HepG2 (cell line): Measurements from ENCODE around the gene KCTD15. TPM values are rescaled to one million over a fixed set of nuclear protein-coding genes. Genes with fewer than 3 reads are reported as not detected.

Experiments
- ATAC-seq: fragments of 200-7000 bp; cut with Tn5 transposase; 3 replicates; pipeline ENCODE4 v1.9.1; 2020; ENCODE audit warnings: mild to moderate bottlenecking, moderate library complexity
- BruUV-seq: library from RNA; stranded (reverse); fragments of 400-500 nt; replicated peaks from 2 replicates; lab custom pipeline; 2021; lab: Mats Ljungman, UMichigan
- CTCF ChIA-PET: fragments of 300-600 bp; formaldehyde crosslinking; extraction: SDS; loops from one replicate; lab custom pipeline; 2021; ENCODE audit warnings: low total read pairs, inconsistent platforms, low intra/inter-chr PET ratio; lab: Yijun Ruan, JAX
- POLR2A ChIA-PET: fragments of 350-600 bp; sonication (Branson Sonifier 250); formaldehyde crosslinking; loops from one replicate; lab custom pipeline; 2020; ENCODE audit warnings: antibody characterized with exemption, inconsistent platforms; lab: Yijun Ruan, JAX
- DNase-seq: peaks from one replicate; pipeline ENCODE4 v3.0.0-alpha.2; 2015; ENCODE audit warnings: low spot score
- FAIRE-seq: peaks from 3 replicates; lab custom pipeline; 2011; peaks lifted over from hg19 to GRCh38; lab: Jason Lieb, UNC
- H2AFZ ChIP-seq: one replicate; pipeline ENCODE4 v1.6.1; 2011; ENCODE audit warnings: low read length, inconsistent platforms
- H3K27ac ChIP-seq: fragments of 300-600 bp; 3 replicates; pipeline ENCODE4 v1.8.0; 2011; ENCODE audit warnings: mixed run types, mild to moderate bottlenecking, mixed read lengths, low read length, inconsistent platforms; ENCODE audit not compliant: insufficient read depth; ENCODE audit errors: extremely low read length
- H3K27me3 ChIP-seq, 2 experiments: fragments of 200-600 bp in 1 of 2; 2 replicates in 1 of 2; 3 replicates in 1 of 2; pipeline versions ENCODE4 v1.6.0 to v1.8.0; 2011; ENCODE audit warnings: low read length in 2 of 2, mild to moderate bottlenecking in 2 of 2, moderate library complexity in 2 of 2, inconsistent platforms in 1 of 2; ENCODE audit not compliant: insufficient read depth in 2 of 2, control insufficient read depth in 1 of 2
- H3K36me3 ChIP-seq, 2 experiments: fragments of 200-600 bp in 1 of 2; replicated peaks in 1 of 2; 2 replicates in 1 of 2; 3 replicates in 1 of 2; pipeline versions ENCODE4 v1.5.1 to v1.8.0; 2011; ENCODE audit warnings: low read length in 2 of 2, inconsistent platforms in 1 of 2; ENCODE audit not compliant: insufficient read depth in 2 of 2, control insufficient read depth in 1 of 2
- H3K4me1 ChIP-seq: 2 replicates; pipeline ENCODE4 v1.5.1; 2012; ENCODE audit warnings: low read length, inconsistent platforms; ENCODE audit not compliant: insufficient read depth
- H3K4me2 ChIP-seq: 2 replicates; pipeline ENCODE4 v1.6.0; 2011; ENCODE audit warnings: low read depth, low read length, inconsistent platforms
- H3K4me3 ChIP-seq, 3 experiments: fragments of 200-600 bp in 1 of 3; sonication (generic), shearing (Covaris generic) in 1 of 3; replicated peaks in 1 of 3; 2 replicates each; pipeline ENCODE4 v1.5.1; 2011 to 2016; ENCODE audit warnings: low read length in 3 of 3, inconsistent platforms in 2 of 3, low read depth in 2 of 3, mild to moderate bottlenecking in 2 of 3, control low read depth in 1 of 3, mixed read lengths in 1 of 3; ENCODE audit not compliant: insufficient read depth in 1 of 3
- H3K79me2 ChIP-seq: one replicate; pipeline ENCODE4 v1.6.1; 2011; ENCODE audit warnings: low read length, inconsistent platforms; ENCODE audit not compliant: insufficient read depth
- H3K9ac ChIP-seq: 2 replicates; pipeline ENCODE4 v1.6.0; 2011; ENCODE audit warnings: mild to moderate bottlenecking, low read depth, low read length, inconsistent platforms; ENCODE audit not compliant: insufficient read depth
- H3K9me3 ChIP-seq: 2 replicates; pipeline ENCODE4 v1.5.1; 2012; ENCODE audit warnings: mild to moderate bottlenecking, low read length
- H4K20me1 ChIP-seq: 2 replicates; pipeline ENCODE4 v1.6.0; 2011; ENCODE audit warnings: inconsistent platforms, mild to moderate bottlenecking, low read length, moderate library complexity; ENCODE audit not compliant: insufficient read depth
- ARNT ChIP-seq: fragments of 450-650 bp; IDR thresholded peaks from 2 replicates; pipeline ENCODE4 v1.6.1; 2017
- ASH2L ChIP-seq: fragments of 300-600, 200-600 bp; sonication (generic); IDR thresholded peaks from 2 replicates; pipeline ENCODE4 v1.7.0; 2017; ENCODE audit warnings: low read depth, mild to moderate bottlenecking, moderate library complexity, mixed read lengths, low read length; ENCODE audit not compliant: insufficient read length
- CBX1 ChIP-seq: IDR thresholded peaks from one replicate; pipeline ENCODE4 v1.6.1; 2016; ENCODE audit warnings: antibody characterized with exemption, low read depth
- CBX2 ChIP-seq, 2 experiments: fragments of 200-600 bp in 1 of 2; sonication (generic); formaldehyde crosslinking in 1 of 2; IDR thresholded peaks; 2 replicates each; pipeline versions ENCODE4 v1.7.0 to v1.8.1; 2018 to 2022; ENCODE audit warnings: low read depth in 2 of 2, low read length in 1 of 2, mild to moderate bottlenecking in 1 of 2, missing genetic modification reagents in 1 of 2
- EED ChIP-seq: sonication (generic); formaldehyde crosslinking; IDR thresholded peaks from 2 replicates; pipeline ENCODE4 v1.5.0; 2020; ENCODE audit warnings: mild to moderate bottlenecking, missing genetic modification reagents
- EHMT2 ChIP-seq: fragments of 200-600 bp; sonication (generic); IDR thresholded peaks from 2 replicates; pipeline ENCODE4 v1.7.0; 2017; ENCODE audit warnings: antibody characterized with exemption, low read depth, low read length, borderline replicate concordance
- HDAC2 ChIP-seq: sonication (generic); formaldehyde crosslinking; IDR thresholded peaks from 2 replicates; pipeline ENCODE4 v1.4.0; 2020; ENCODE audit warnings: missing genetic modification reagents
- HIVEP1 ChIP-seq: sonication (generic); formaldehyde crosslinking; IDR thresholded peaks from 2 replicates; pipeline ENCODE4 v1.4.0; 2020; ENCODE audit warnings: mild to moderate bottlenecking, missing genetic modification reagents
- KAT7 ChIP-seq: IDR thresholded peaks from 2 replicates; pipeline ENCODE4 v1.6.1; 2018; ENCODE audit warnings: borderline replicate concordance, missing compliant biosample characterization
- MLXIP ChIP-seq: sonication (generic); formaldehyde crosslinking; IDR thresholded peaks from 2 replicates; pipeline ENCODE4 v1.9.0; 2021; ENCODE audit warnings: missing genetic modification reagents, borderline replicate concordance
- PHF5A ChIP-seq: IDR thresholded peaks from one replicate; pipeline ENCODE4 v1.6.1; 2018; ENCODE audit warnings: low read depth, missing genetic modification reagents; ENCODE audit not compliant: unreplicated experiment
- TCF7L2 ChIP-seq: IDR thresholded peaks from 2 replicates; pipeline ENCODE4 v1.6.1; 2011; ENCODE audit warnings: mild to moderate bottlenecking, low read depth, low read length, moderate library complexity
- ZMAT5 ChIP-seq: sonication (generic); formaldehyde crosslinking; IDR thresholded peaks from 2 replicates; pipeline ENCODE4 v1.5.0; 2020; ENCODE audit warnings: mild to moderate bottlenecking, low read depth, missing genetic modification reagents, borderline replicate concordance
- ZNF331 ChIP-seq: sonication (generic); formaldehyde crosslinking; IDR thresholded peaks from 2 replicates; pipeline ENCODE4 v1.4.0; 2020; ENCODE audit warnings: missing genetic modification reagents
- ZNF562 ChIP-seq: sonication (generic); formaldehyde crosslinking; IDR thresholded peaks from 2 replicates; pipeline ENCODE4 v1.8.0; 2022; ENCODE audit warnings: missing genetic modification reagents, borderline replicate concordance
- ZNF720 ChIP-seq: sonication (generic); formaldehyde crosslinking; IDR thresholded peaks from 2 replicates; pipeline ENCODE4 v1.4.0; 2020; ENCODE audit warnings: missing genetic modification reagents
- ZNF772 ChIP-seq: sonication (generic); formaldehyde crosslinking; IDR thresholded peaks from 2 replicates; pipeline ENCODE4 v1.5.0; 2020; ENCODE audit warnings: mild to moderate bottlenecking, missing genetic modification reagents
- ZNF841 ChIP-seq: sonication (generic); formaldehyde crosslinking; IDR thresholded peaks from 2 replicates; pipeline ENCODE4 v1.8.1; 2023; ENCODE audit warnings: missing genetic modification reagents, borderline replicate concordance
- WGBS: methylation state at CpG from one replicate; pipeline ENCODE4 v1.1.6; 2017; ENCODE audit warnings: low lambda C conversion rate; 5-methylcytosine and 5-hydroxymethylcytosine counted together
- in situ Hi-C: cut with HindIII; loops from 2 replicates; pipeline ENCODE4 v1.10.0; 2017; ENCODE audit warnings: low pct_unique_long_range_greater_than_20kb; ENCODE audit not compliant: extremely low pct_ligation_motif_present
- intact Hi-C: fragments of 100-400 bp; cut with micrococcal nuclease; formaldehyde crosslinking; loops from one replicate; pipeline ENCODE4 v1.10.0; 2022; ENCODE audit not compliant: unreplicated experiment
- polyA plus RNA-seq, 8 experiments: library from polyadenylated mRNA; depleted of rRNA in 3 of 8; stranded (reverse) in 7 of 8; unstranded in 1 of 8; fragments of >200 nt; fragmentation: Illumina TruSeq in 4 of 8; extraction: Trizol in 4 of 8; gene quantifications; 2 replicates each; pipeline versions ENCODE4 v1.2.1 to v1.2.3, GENCODE V29; 2011 to 2016; ENCODE audit warnings: low read depth in 4 of 8, missing spikeins in 1 of 8, mixed read lengths in 1 of 8; ENCODE audit not compliant: insufficient read depth in 1 of 8
- total RNA-seq, 5 experiments: library from RNA; depleted of rRNA; stranded (reverse); fragments of >200 nt; fragmentation: Illumina TruSeq; extraction: Trizol; gene quantifications; 2 replicates each; pipeline ENCODE4 v1.2.3, GENCODE V29; 2016; ENCODE audit warnings: low read depth in 1 of 5

KCTD15 gene
- total and polyA plus RNA-seq, 2 of the 13 experiments (the other 11 are each of a cell fraction or from before 2014, with no cell fraction given): 13.2 to 16.7 TPM

DNA sequence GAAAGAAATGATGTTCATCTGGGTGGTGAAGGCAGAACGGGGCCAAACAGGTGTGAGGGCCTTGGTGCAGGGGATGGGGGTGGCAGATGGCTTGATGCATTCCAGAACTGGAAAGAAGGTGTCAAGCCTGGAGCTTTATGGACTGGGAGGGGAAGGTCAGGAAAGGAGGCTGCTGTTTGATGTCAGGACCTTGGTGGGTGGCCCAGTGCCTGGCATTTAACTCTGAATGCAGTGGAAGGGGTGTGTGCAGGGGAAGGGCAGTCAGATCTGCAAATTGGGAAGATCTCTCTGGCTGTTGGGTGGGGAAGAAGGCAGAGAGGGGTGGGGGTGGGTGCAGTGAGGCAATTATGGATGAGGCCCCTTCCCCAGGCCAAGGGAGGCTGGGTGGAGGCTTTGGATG, 11.7 kb downstream of the KCTD15 start:
- peaks cover 20% of the 10 kb centered on the region for H3K4me1 ChIP-seq
- CTCF ChIA-PET: no interaction called here
- in situ Hi-C loops (no loop called here), intact Hi-C loops (no loop called here)
- no peaks in the 10 kb centered on the region for H3K9me3 ChIP-seq
- H3K4me3 ChIP-seq: no peak overlapping the region
- POLR2A ChIA-PET: no interaction called here
- ATAC-seq (no peak), DNase-seq (no peak), FAIRE-seq (no peak)
- BruUV-seq: no TSS peak
- H3K9ac ChIP-seq: no peak overlapping the region
- no peak overlapping the region for H2AFZ ChIP-seq
- peaks cover 9 to 40% of the 10 kb centered on the region in 2 experiments for H3K36me3 ChIP-seq
- TF ChIP-seq ZNF562 (CRISPR knock-in tag) (no peak), CBX1 (no peak), HDAC2 (CRISPR knock-in tag) (no peak), ZNF841 (CRISPR knock-in tag) (no peak), ARNT (no peak)
- no peak overlapping the region for H3K27ac ChIP-seq
- H3K27me3 ChIP-seq: no peaks in the 10 kb centered on the region
- WGBS: 95% methylated on average over 1 of the region's 1 CpG
- H3K79me2 ChIP-seq: peaks cover 18% of the 10 kb centered on the region
- no peak overlapping the region for H3K4me2 ChIP-seq
- no peaks in the 10 kb centered on the region for H4K20me1 ChIP-seq

DNA sequence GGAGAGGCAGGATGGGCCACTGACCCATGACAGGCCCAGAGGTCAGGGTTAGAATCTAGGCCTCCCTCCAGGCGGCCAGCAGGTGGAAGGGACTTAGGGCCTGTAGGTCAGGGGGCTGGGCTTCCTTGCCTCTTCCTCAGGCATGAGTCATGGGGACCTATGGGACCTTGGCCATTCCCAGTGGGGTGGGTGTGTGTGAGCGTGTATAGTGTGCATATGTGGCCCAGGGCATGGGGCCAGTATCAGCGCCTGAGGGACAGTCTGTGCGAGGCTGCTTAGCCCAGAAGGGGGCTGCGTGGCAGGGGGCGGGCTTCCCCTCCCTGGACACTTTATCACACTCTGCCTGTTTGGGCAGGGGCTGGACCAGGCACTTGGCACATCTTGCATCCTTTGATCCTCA, 13.3 kb downstream of the KCTD15 start:
- FAIRE-seq (no peak), DNase-seq (no peak), ATAC-seq (no peak)
- Histone ChIP-seq H3K36me3 (peaks cover 9 to 40% of the 10 kb centered on the region in 2 experiments; a peak in 4 of 5 replicates), H3K4me1 (peaks cover 5% of the 10 kb centered on the region), H3K4me2 (no peak overlapping the region), H3K9ac (no peak overlapping the region), H3K27me3 (no peaks in the 10 kb centered on the region), H3K27ac (no peak overlapping the region), H3K79me2 (peaks cover 12% of the 10 kb centered on the region), H2AFZ (no peak overlapping the region), H3K4me3 (no peak overlapping the region), H4K20me1 (no peaks in the 10 kb centered on the region), H3K9me3 (no peaks in the 10 kb centered on the region)
- WGBS: 92% methylated on average over 2 of the region's 6 CpGs
- in situ Hi-C loops: no loop called here
- intact Hi-C loops: no loop called here
- CTCF ChIA-PET: no interaction called here
- POLR2A ChIA-PET: no interaction called here
- BruUV-seq: no TSS peak
- TF ChIP-seq KAT7 (CRISPR knock-in tag): no peak
- no peak for TF ChIP-seq EHMT2
- no peak for TF ChIP-seq ZNF331 (CRISPR knock-in tag)
- no peak for TF ChIP-seq ZMAT5 (CRISPR knock-in tag)
- no peak for TF ChIP-seq HIVEP1
- TF ChIP-seq CBX2 (IDR thresholded peaks at IDR 0.05; ENCODE audit: low read depth, low read length): no peak
- no peak for TF ChIP-seq CBX2 (CRISPR knock-in tag; IDR thresholded peaks at IDR 0.05; ENCODE audit: low read depth)
- TF ChIP-seq TCF7L2: no peak
- TF ChIP-seq ZNF772 (CRISPR knock-in tag): no peak
- TF ChIP-seq MLXIP (CRISPR knock-in tag): no peak
- TF ChIP-seq PHF5A (CRISPR knock-in tag): no peak
- TF ChIP-seq ZNF720: no peak
- no peak for TF ChIP-seq EED (CRISPR knock-in tag)
- no peak for TF ChIP-seq ASH2L
